ENCODE measurements around the gene DNAJC11. TPM values are rescaled to one million over a fixed set of nuclear protein-coding genes. Genes with fewer than 3 reads are reported as not detected.

Gene DNAJC11
- total RNA-seq, 1 experiment from 2014 or later = 102 TPM

DNA sequence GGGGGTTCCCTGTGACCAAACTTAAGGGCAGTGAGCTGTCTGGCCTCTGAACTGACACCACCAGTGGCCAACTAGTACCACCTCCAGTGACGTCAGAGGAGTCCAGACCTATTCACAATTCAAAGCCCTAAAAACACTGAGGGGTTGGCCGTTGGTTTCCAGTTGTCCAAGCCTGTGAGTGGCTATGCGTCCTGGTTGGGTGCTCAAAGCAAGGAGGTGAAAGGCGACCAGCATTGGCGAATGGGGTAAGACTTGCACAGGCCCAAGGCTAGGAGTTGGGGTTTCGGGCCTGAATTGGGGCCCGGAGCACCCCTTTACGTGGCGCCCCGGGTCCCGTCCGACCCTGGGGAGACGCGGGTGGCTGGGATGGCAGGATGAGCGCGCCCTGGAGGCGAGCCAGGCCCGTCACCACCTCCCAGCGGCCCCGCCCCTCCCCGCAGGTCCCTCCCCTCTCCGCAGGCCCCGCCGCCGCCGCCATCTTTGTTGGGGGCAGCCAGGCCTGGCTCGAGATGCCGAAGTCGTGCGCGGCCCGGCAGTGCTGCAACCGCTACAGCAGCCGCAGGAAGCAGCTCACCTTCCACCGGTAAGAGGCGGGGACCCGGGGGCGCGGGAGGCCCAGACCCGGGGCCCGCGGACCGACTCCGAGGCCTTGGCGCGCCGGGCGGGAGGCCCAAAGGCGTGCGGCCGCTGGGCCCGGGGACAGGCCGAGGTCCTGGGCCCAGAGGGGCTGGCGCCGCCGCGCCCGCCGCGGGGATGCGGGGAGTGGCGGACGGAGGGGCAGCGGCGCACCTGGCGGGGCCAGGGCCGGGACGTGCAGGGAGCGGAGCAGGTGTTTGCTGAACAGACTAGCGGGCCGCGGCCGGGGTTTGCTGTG is 76.7 kb downstream of the DNAJC11 start, which contains the start of gene THAP3 (continued):
- TF ChIP-seq, protein P1, sequence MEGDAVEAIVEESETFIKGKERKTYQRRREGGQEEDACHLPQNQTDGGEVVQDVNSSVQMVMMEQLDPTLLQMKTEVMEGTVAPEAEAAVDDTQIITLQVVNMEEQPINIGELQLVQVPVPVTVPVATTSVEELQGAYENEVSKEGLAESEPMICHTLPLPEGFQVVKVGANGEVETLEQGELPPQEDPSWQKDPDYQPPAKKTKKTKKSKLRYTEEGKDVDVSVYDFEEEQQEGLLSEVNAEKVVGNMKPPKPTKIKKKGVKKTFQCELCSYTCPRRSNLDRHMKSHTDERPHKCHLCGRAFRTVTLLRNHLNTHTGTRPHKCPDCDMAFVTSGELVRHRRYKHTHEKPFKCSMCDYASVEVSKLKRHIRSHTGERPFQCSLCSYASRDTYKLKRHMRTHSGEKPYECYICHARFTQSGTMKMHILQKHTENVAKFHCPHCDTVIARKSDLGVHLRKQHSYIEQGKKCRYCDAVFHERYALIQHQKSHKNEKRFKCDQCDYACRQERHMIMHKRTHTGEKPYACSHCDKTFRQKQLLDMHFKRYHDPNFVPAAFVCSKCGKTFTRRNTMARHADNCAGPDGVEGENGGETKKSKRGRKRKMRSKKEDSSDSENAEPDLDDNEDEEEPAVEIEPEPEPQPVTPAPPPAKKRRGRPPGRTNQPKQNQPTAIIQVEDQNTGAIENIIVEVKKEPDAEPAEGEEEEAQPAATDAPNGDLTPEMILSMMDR (IDR thresholded peaks at IDR 0.05) = no peak
- TF ChIP-seq FOXK1 (CRISPR knock-in tag; IDR thresholded peaks at IDR 0.05) = 0 out of 2 replicates have a peak, but pooled peaks have one; percentile 27
- TF ChIP-seq MYBL2 (CRISPR knock-in tag; IDR thresholded peaks at IDR 0.05) = no peak
- TF ChIP-seq, protein P2, sequence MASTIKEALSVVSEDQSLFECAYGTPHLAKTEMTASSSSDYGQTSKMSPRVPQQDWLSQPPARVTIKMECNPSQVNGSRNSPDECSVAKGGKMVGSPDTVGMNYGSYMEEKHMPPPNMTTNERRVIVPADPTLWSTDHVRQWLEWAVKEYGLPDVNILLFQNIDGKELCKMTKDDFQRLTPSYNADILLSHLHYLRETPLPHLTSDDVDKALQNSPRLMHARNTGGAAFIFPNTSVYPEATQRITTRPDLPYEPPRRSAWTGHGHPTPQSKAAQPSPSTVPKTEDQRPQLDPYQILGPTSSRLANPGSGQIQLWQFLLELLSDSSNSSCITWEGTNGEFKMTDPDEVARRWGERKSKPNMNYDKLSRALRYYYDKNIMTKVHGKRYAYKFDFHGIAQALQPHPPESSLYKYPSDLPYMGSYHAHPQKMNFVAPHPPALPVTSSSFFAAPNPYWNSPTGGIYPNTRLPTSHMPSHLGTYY (CRISPR knock-in tag; IDR thresholded peaks at IDR 0.05) = no peak
- no peak for TF ChIP-seq NR1H2 (CRISPR knock-in tag; IDR thresholded peaks at IDR 0.05)

DNA sequence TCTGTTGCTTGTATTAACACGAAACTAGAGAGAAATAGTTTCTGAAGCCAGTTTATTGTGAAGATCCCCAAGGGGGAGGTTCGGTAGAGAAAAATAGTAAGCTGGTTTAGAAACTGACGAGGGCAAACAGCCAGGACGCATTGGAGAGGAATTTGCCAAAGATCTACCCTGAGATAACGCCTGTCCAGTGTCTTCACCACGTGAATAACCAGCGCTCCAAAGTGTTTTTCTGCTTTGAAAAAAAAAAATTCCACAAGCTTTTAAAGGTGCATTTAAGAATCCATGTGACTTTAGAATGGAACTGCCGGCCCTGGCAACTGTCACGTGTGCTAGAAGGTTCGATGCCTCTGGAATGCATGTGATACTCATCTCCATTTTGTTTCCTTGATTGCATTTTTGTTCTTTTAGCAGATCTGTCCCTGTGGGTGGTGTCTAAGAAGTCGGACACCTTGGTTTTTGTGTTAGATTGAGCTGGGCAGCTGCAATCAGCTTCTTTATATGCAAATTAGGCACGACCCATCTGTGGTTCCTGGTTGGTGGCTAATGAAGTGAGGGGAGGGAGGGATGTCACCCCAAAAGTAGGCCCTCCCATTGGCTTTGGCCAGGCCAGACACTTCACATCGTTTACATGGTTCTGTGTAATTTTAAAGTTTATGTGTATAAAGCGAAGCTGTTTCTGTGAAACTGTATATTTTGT is 78.2 kb downstream of the DNAJC11 start:
- Mint-ChIP-seq H3K27me3 (ENCODE audit: low read depth) (no peaks in the 10 kb centered on the region; the same call in 1 of the 2 replicates), H3K36me3 (peaks cover 54% of the 10 kb centered on the region), H3K4me1 (peaks cover 14% of the 10 kb centered on the region), H3K4me3 (no peak overlapping the region), H3K9me3 (no peaks in the 10 kb centered on the region), H3K27ac (peak overlapping the region; percentile 79)
- ChIA-PET CTCF (interaction anchor here (0.5 to 2.5 kb wide), 4 partner anchors 11 to 70 kb away, joined by 3 to 8 read pairs (median 6); partner anchors contain the start of genes NOL9 and TAS1R1), POLR2A (interaction anchor here (1.3 kb wide), 1 partner anchor 19 kb away, joined by 3 read pairs; no protein-coding TSS in a partner anchor)
- TF ChIP-seq ZNF232 (CRISPR knock-in tag; IDR thresholded peaks at IDR 0.05) (no peak), SP1 (CRISPR knock-in tag; conservative IDR thresholded peaks at IDR 0.05) (no peak), ELF4 (CRISPR knock-in tag; IDR thresholded peaks at IDR 0.05; ENCODE audit: low read depth) (no peak), KAT7 (CRISPR knock-in tag; IDR thresholded peaks at IDR 0.05; ENCODE audit: borderline replicate concordance) (no peak), NR1H2 (CRISPR knock-in tag; IDR thresholded peaks at IDR 0.05) (no peak)
- ATAC-seq (no peak), DNase-seq (ENCODE audit: low spot score) (no peak)

DNA sequence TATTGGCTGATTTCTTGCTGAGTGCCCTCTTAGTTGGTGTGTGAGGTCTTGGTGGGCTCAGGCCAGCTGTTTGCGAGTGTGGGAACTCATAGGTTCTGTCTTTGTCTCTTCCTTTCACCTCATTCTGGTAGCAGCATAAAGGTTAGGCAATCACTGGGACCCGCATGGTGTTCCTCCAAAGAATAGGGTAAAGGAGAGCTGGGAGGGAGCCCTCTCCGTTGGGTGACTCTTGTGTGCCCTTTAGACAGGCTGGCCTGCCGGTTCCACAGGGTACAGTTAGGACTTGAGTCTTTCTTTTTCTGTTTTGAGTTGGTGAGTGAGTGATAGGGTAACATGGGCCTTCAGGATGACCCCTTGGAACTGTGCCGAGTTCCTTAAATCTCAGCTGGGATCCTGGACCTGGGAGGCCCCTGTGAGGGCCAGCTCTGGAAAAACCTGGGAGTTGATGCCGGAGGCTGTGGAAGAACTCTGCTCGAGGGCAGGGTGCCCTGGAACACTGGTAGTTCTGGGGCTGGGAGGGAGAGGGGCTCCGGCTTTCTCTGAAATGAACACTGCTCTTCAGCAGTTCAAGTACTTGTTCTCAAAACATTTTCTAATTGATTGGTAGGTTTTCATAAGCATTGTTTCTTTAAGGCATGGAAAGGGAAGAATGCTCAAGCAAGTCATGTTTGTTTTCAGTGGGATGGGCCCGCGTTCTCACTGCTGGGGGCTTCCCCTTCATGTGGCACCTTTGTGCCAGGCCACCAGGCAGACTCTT is 79.0 kb downstream of the DNAJC11 start:
- Mint-ChIP-seq H3K4me1 (peaks cover 14% of the 10 kb centered on the region), H3K36me3 (peaks cover 51% of the 10 kb centered on the region), H3K4me3 (no peak overlapping the region), H3K27me3 (ENCODE audit: low read depth) (no peaks in the 10 kb centered on the region; the same call in 1 of the 2 replicates), H3K9me3 (no peaks in the 10 kb centered on the region), H3K27ac (peak overlapping the region; percentile 79; the same call in 1 of the 2 replicates)
- CTCF ChIA-PET = interaction anchor here (1.2 to 1.6 kb wide), 2 partner anchors 21 to 68 kb away, joined by 3 read pairs; partner anchors contain the start of gene TAS1R1
- DNase-seq (ENCODE audit: low spot score) (no peak), ATAC-seq (no peak)
- POLR2A ChIA-PET = no interaction called here
- TF ChIP-seq SOX15 (CRISPR knock-in tag; IDR thresholded peaks at IDR 0.05) (no peak), ZNF121 (CRISPR knock-in tag; IDR thresholded peaks at IDR 0.05) (no peak), ZBTB21 (CRISPR knock-in tag; IDR thresholded peaks at IDR 0.05; ENCODE audit: borderline replicate concordance) (no peak), ESRRA (CRISPR knock-in tag; IDR thresholded peaks at IDR 0.05; ENCODE audit: borderline replicate concordance) (no peak), EMX1 (CRISPR knock-in tag; IDR thresholded peaks at IDR 0.05) (no peak), CREM (CRISPR knock-in tag; IDR thresholded peaks at IDR 0.05) (no peak), SP1 (CRISPR knock-in tag; conservative IDR thresholded peaks at IDR 0.05) (no peak)
- TF ChIP-seq, protein P3, sequence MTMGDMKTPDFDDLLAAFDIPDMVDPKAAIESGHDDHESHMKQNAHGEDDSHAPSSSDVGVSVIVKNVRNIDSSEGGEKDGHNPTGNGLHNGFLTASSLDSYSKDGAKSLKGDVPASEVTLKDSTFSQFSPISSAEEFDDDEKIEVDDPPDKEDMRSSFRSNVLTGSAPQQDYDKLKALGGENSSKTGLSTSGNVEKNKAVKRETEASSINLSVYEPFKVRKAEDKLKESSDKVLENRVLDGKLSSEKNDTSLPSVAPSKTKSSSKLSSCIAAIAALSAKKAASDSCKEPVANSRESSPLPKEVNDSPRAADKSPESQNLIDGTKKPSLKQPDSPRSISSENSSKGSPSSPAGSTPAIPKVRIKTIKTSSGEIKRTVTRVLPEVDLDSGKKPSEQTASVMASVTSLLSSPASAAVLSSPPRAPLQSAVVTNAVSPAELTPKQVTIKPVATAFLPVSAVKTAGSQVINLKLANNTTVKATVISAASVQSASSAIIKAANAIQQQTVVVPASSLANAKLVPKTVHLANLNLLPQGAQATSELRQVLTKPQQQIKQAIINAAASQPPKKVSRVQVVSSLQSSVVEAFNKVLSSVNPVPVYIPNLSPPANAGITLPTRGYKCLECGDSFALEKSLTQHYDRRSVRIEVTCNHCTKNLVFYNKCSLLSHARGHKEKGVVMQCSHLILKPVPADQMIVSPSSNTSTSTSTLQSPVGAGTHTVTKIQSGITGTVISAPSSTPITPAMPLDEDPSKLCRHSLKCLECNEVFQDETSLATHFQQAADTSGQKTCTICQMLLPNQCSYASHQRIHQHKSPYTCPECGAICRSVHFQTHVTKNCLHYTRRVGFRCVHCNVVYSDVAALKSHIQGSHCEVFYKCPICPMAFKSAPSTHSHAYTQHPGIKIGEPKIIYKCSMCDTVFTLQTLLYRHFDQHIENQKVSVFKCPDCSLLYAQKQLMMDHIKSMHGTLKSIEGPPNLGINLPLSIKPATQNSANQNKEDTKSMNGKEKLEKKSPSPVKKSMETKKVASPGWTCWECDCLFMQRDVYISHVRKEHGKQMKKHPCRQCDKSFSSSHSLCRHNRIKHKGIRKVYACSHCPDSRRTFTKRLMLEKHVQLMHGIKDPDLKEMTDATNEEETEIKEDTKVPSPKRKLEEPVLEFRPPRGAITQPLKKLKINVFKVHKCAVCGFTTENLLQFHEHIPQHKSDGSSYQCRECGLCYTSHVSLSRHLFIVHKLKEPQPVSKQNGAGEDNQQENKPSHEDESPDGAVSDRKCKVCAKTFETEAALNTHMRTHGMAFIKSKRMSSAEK (CRISPR knock-in tag; IDR thresholded peaks at IDR 0.05; ENCODE audit: borderline replicate concordance) = no peak
- TF ChIP-seq, protein P4, sequence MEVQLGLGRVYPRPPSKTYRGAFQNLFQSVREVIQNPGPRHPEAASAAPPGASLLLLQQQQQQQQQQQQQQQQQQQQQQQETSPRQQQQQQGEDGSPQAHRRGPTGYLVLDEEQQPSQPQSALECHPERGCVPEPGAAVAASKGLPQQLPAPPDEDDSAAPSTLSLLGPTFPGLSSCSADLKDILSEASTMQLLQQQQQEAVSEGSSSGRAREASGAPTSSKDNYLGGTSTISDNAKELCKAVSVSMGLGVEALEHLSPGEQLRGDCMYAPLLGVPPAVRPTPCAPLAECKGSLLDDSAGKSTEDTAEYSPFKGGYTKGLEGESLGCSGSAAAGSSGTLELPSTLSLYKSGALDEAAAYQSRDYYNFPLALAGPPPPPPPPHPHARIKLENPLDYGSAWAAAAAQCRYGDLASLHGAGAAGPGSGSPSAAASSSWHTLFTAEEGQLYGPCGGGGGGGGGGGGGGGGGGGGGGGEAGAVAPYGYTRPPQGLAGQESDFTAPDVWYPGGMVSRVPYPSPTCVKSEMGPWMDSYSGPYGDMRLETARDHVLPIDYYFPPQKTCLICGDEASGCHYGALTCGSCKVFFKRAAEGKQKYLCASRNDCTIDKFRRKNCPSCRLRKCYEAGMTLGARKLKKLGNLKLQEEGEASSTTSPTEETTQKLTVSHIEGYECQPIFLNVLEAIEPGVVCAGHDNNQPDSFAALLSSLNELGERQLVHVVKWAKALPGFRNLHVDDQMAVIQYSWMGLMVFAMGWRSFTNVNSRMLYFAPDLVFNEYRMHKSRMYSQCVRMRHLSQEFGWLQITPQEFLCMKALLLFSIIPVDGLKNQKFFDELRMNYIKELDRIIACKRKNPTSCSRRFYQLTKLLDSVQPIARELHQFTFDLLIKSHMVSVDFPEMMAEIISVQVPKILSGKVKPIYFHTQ (CRISPR knock-in tag; IDR thresholded peaks at IDR 0.05) = no peak

All from WTC11 (cell line).